SK-N-SH treated with all-trans-retinoic acid at 6 μM for 48 hours (cell line): ENCODE results near the gene AAK1.

ENCODE experiments used
- ATAC-seq: fragments of 200-7000 bp; cut with Tn5 transposase; 3 replicates; pipeline ENCODE4 v1.9.1; 2020; ENCODE audit warnings: mild to moderate bottlenecking, moderate library complexity
- ARNTL ChIP-seq: fragments of 450-650 bp; formaldehyde crosslinking; IDR thresholded peaks from 2 replicates; pipeline ENCODE4 v1.5.0; 2020; ENCODE audit warnings: low read depth, mild to moderate bottlenecking, moderate library complexity, borderline replicate concordance
- BACH2 ChIP-seq: fragments of 250-450 bp; sonication (Bioruptor Pico); IDR thresholded peaks from 2 replicates; pipeline ENCODE4 v1.9.0; 2021; ENCODE audit warnings: mild to moderate bottlenecking, borderline replicate concordance
- CREB5 ChIP-seq: fragments of 250-450 bp; sonication (Bioruptor Pico); IDR thresholded peaks from 2 replicates; pipeline ENCODE4 v1.5.1; 2020; ENCODE audit warnings: low read depth, mild to moderate bottlenecking, moderate library complexity
- CSDC2 ChIP-seq: fragments of 250-450 bp; sonication (Bioruptor Pico); IDR thresholded peaks from 2 replicates; pipeline ENCODE4 v1.5.0; 2020; ENCODE audit warnings: mild to moderate bottlenecking, moderate library complexity
- CSRNP3 ChIP-seq: fragments of 250-450 bp; sonication (Bioruptor Pico); IDR thresholded peaks from 2 replicates; pipeline ENCODE4 v1.5.1; 2021; ENCODE audit warnings: mild to moderate bottlenecking, moderate library complexity
- ESRRG ChIP-seq: fragments of 250-450 bp; sonication (Bioruptor Pico); IDR thresholded peaks from 2 replicates; pipeline ENCODE4 v1.6.1; 2021; ENCODE audit warnings: mild to moderate bottlenecking
- GLIS3 ChIP-seq: fragments of 250-450 bp; sonication (Bioruptor Pico); IDR thresholded peaks from 2 replicates; pipeline ENCODE4 v1.5.0; 2020; ENCODE audit warnings: mild to moderate bottlenecking, moderate library complexity
- ISL1 ChIP-seq: fragments of 250-450 bp; sonication (Bioruptor Pico); IDR thresholded peaks from 2 replicates; pipeline ENCODE4 v2.1.2; 2022; ENCODE audit warnings: mild to moderate bottlenecking, moderate library complexity
- OSR1 ChIP-seq: fragments of 250-450 bp; sonication (Bioruptor Pico); IDR thresholded peaks from 2 replicates; pipeline ENCODE4 v1.8.0; 2022; ENCODE audit warnings: moderate library complexity, mild to moderate bottlenecking, inconsistent platforms
- POU6F1 ChIP-seq: fragments of 250-450 bp; sonication (Bioruptor Pico); IDR thresholded peaks from 2 replicates; pipeline ENCODE4 v1.8.0; 2021; ENCODE audit warnings: low read depth, mild to moderate bottlenecking, moderate library complexity, borderline replicate concordance
- SNAI2 ChIP-seq: fragments of 250-450 bp; sonication (Bioruptor Pico); IDR thresholded peaks from 2 replicates; pipeline ENCODE4 v1.5.0; 2020; ENCODE audit warnings: mild to moderate bottlenecking, moderate library complexity
- TCF4 ChIP-seq: fragments of 250-450 bp; sonication (Bioruptor Pico); IDR thresholded peaks from 2 replicates; pipeline ENCODE4 v1.8.0; 2021; ENCODE audit warnings: mild to moderate bottlenecking, moderate library complexity, borderline replicate concordance
- TOX ChIP-seq: fragments of 250-450 bp; sonication (Bioruptor Pico); IDR thresholded peaks from 2 replicates; pipeline ENCODE4 v1.8.0; 2021; ENCODE audit warnings: mild to moderate bottlenecking, moderate library complexity, borderline replicate concordance
- TSHZ2 ChIP-seq: fragments of 250-450 bp; sonication (Bioruptor Pico); IDR thresholded peaks from 2 replicates; pipeline ENCODE4 v1.5.0; 2020; ENCODE audit warnings: mild to moderate bottlenecking, moderate library complexity
- ZC3H10 ChIP-seq: fragments of 250-450 bp; sonication (Bioruptor Pico); IDR thresholded peaks from 2 replicates; pipeline ENCODE4 v1.5.1; 2021; ENCODE audit warnings: mild to moderate bottlenecking, moderate library complexity
- ZFP3 ChIP-seq: fragments of 250-450 bp; sonication (Bioruptor Pico); IDR thresholded peaks from 2 replicates; pipeline ENCODE4 v1.5.0; 2020; ENCODE audit warnings: mild to moderate bottlenecking, moderate library complexity
- ZFP30 ChIP-seq: fragments of 450-650 bp; formaldehyde crosslinking; IDR thresholded peaks from 2 replicates; pipeline ENCODE4 v1.5.0; 2022; ENCODE audit warnings: mild to moderate bottlenecking, moderate library complexity
- ZNF565 ChIP-seq: fragments of 450-650 bp; formaldehyde crosslinking; conservative IDR thresholded peaks from 2 replicates; pipeline ENCODE4 v1.5.0; 2020; ENCODE audit warnings: low read depth, mild to moderate bottlenecking, moderate library complexity
- ZNF70 ChIP-seq: fragments of 450-650 bp; formaldehyde crosslinking; IDR thresholded peaks from 2 replicates; pipeline ENCODE4 v1.5.0; 2020; ENCODE audit warnings: mild to moderate bottlenecking, moderate library complexity
- ZNF8 ChIP-seq: fragments of 450-650 bp; formaldehyde crosslinking; IDR thresholded peaks from 2 replicates; pipeline ENCODE4 v1.5.0; 2020; ENCODE audit warnings: mild to moderate bottlenecking, moderate library complexity
- TF ChIP-seq, protein P1 (sequence below): fragments of 250-450 bp; sonication (Bioruptor Pico); IDR thresholded peaks from 2 replicates; pipeline ENCODE4 v1.8.0; 2020; ENCODE audit warnings: mild to moderate bottlenecking, moderate library complexity, borderline replicate concordance

AAK1 gene

GRCh38 chr2:69615969-69616368, 27.6 kb downstream of the AAK1 start:
- TF ChIP-seq ZFP30 = no peak
- no peak for TF ChIP-seq ZNF565 (CRISPR knock-in tag)
- no peak for TF ChIP-seq GLIS3 (CRISPR knock-in tag)
- TF ChIP-seq TOX (CRISPR knock-in tag) = no peak
- no peak for TF ChIP-seq OSR1 (CRISPR knock-in tag)
- no peak for TF ChIP-seq POU6F1 (CRISPR knock-in tag)
- TF ChIP-seq BACH2 (CRISPR knock-in tag) = no peak
- TF ChIP-seq CREB5 (CRISPR knock-in tag) = no peak
- TF ChIP-seq ISL1 (CRISPR knock-in tag) = no peak
- TF ChIP-seq ZNF8 (CRISPR knock-in tag) = no peak
- TF ChIP-seq SNAI2 (CRISPR knock-in tag) = no peak
- TF ChIP-seq ZC3H10 (CRISPR knock-in tag) = no peak
- TF ChIP-seq ZFP3 = no peak
- no peak for TF ChIP-seq ZNF70 (CRISPR knock-in tag)
- TF ChIP-seq, protein P1, sequence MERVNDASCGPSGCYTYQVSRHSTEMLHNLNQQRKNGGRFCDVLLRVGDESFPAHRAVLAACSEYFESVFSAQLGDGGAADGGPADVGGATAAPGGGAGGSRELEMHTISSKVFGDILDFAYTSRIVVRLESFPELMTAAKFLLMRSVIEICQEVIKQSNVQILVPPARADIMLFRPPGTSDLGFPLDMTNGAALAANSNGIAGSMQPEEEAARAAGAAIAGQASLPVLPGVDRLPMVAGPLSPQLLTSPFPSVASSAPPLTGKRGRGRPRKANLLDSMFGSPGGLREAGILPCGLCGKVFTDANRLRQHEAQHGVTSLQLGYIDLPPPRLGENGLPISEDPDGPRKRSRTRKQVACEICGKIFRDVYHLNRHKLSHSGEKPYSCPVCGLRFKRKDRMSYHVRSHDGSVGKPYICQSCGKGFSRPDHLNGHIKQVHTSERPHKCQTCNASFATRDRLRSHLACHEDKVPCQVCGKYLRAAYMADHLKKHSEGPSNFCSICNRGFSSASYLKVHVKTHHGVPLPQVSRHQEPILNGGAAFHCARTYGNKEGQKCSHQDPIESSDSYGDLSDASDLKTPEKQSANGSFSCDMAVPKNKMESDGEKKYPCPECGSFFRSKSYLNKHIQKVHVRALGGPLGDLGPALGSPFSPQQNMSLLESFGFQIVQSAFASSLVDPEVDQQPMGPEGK (CRISPR knock-in tag) = no peak
- ATAC-seq = no peak

- no peak for ATAC-seq
- TF ChIP-seq BACH2 (CRISPR knock-in tag) (no peak), POU6F1 (CRISPR knock-in tag) (no peak), SNAI2 (CRISPR knock-in tag) (no peak), TSHZ2 (CRISPR knock-in tag) (no peak), ZNF70 (CRISPR knock-in tag) (no peak), ZNF565 (CRISPR knock-in tag) (no peak), ARNTL (no peak), CSDC2 (CRISPR knock-in tag) (no peak), ZC3H10 (CRISPR knock-in tag) (no peak), CSRNP3 (CRISPR knock-in tag) (no peak), GLIS3 (CRISPR knock-in tag) (no peak), OSR1 (CRISPR knock-in tag) (no peak), TCF4 (CRISPR knock-in tag) (no peak), ESRRG (CRISPR knock-in tag) (no peak)
- TF ChIP-seq, protein P1 (CRISPR knock-in tag) = no peak
Observed at GRCh38 chr2:69615078-69615625, 28.4 kb downstream of the AAK1 start.
